CD14-positive monocyte (primary cell): ENCODE measurements around the gene GPSM1. TPM values are rescaled to one million over a fixed set of nuclear protein-coding genes. Genes with fewer than 3 reads are reported as not detected.

ENCODE experiments used
- DNase-seq, 3 donors: peaks; one replicate each; pipeline ENCODE4 v3.0.0-alpha.2; 2011 to 2022
- H2AFZ ChIP-seq: 2 replicates; pipeline ENCODE4 v1.6.0; 2012; ENCODE audit warnings: mild to moderate bottlenecking, low read depth, low read length, inconsistent platforms; ENCODE audit not compliant: insufficient read depth, poor library complexity, severe bottlenecking
- H3K27ac ChIP-seq, 2 donors: 1 replicate in 1 of 2; 2 replicates in 1 of 2; pipeline ENCODE4 v1.5.1; 2012 to 2013; ENCODE audit warnings: low read length in 2 of 2, control low read depth in 1 of 2, inconsistent platforms in 1 of 2, low read depth in 1 of 2, mild to moderate bottlenecking in 1 of 2
- H3K27me3 ChIP-seq, 2 donors: one replicate each; pipeline versions ENCODE4 v1.6.0 to v1.6.1; 2011 to 2013; ENCODE audit warnings: low read length in 2 of 2; ENCODE audit not compliant: control insufficient read depth in 2 of 2, insufficient read depth in 2 of 2
- H3K36me3 ChIP-seq, 2 donors: replicated peaks in 1 of 2; 1 replicate in 1 of 2; 2 replicates in 1 of 2; pipeline versions ENCODE4 v1.5.1 to v1.6.1; 2012 to 2013; ENCODE audit warnings: low read length in 2 of 2, control low read depth in 1 of 2, inconsistent platforms in 1 of 2, mild to moderate bottlenecking in 1 of 2; ENCODE audit not compliant: insufficient read depth in 2 of 2, control insufficient read depth in 1 of 2
- H3K4me1 ChIP-seq, 2 donors: 1 replicate in 1 of 2; 2 replicates in 1 of 2; pipeline versions ENCODE4 v1.5.1 to v1.6.1; 2012 to 2013; ENCODE audit warnings: low read length in 2 of 2, control low read depth in 1 of 2, inconsistent platforms in 1 of 2, mild to moderate bottlenecking in 1 of 2, moderate library complexity in 1 of 2; ENCODE audit not compliant: insufficient read depth in 2 of 2, control insufficient read depth in 1 of 2
- H3K4me2 ChIP-seq: replicated peaks from 2 replicates; pipeline ENCODE3; 2012; ENCODE audit warnings: low read length, moderate library complexity, mild to moderate bottlenecking; ENCODE audit not compliant: poor library complexity, severe bottlenecking; ENCODE audit errors: extremely low read depth
- H3K4me3 ChIP-seq, 3 experiments: fragments of 200-600 bp in 1 of 3; sonication (generic) in 1 of 3; replicated peaks in 1 of 3; 1 replicate in 2 of 3; 2 replicates in 1 of 3; pipeline ENCODE4 v1.5.1; 2011 to 2013; ENCODE audit warnings: low read length in 3 of 3, mild to moderate bottlenecking in 3 of 3, control low read depth in 2 of 3, low read depth in 2 of 3, inconsistent platforms in 1 of 3, moderate library complexity in 1 of 3
- H3K79me2 ChIP-seq: 2 replicates; pipeline ENCODE4 v1.6.0; 2012; ENCODE audit warnings: mild to moderate bottlenecking, control low read depth, inconsistent platforms, low read length, moderate library complexity; ENCODE audit not compliant: insufficient read depth
- H3K9ac ChIP-seq: 2 replicates; pipeline ENCODE4 v1.6.0; 2017; ENCODE audit warnings: low read length, mild to moderate bottlenecking; ENCODE audit not compliant: insufficient read depth, poor library complexity, severe bottlenecking
- H3K9me3 ChIP-seq, 2 donors: replicated peaks in 1 of 2; 1 replicate in 1 of 2; 2 replicates in 1 of 2; pipeline versions ENCODE4 v1.5.1 to v1.6.1; 2012 to 2013; ENCODE audit warnings: low read length in 2 of 2, control low read depth in 1 of 2; ENCODE audit not compliant: control insufficient read depth in 1 of 2, insufficient read depth in 1 of 2
- H4K20me1 ChIP-seq: 2 replicates; pipeline ENCODE4 v1.6.0; 2012; ENCODE audit warnings: mild to moderate bottlenecking, low read length, control low read depth, moderate library complexity; ENCODE audit not compliant: insufficient read depth
- H3K27ac Mint-ChIP-seq, 7 donors: one replicate each; pipeline ENCODE4 v1.8.0; 2020; ENCODE audit warnings: mild to moderate bottlenecking in 7 of 7, mixed read lengths in 7 of 7, moderate library complexity in 6 of 7, inconsistent platforms in 2 of 7
- H3K27me3 Mint-ChIP-seq, 3 donors: one replicate each; pipeline ENCODE4 v1.8.0; 2021 to 2022; ENCODE audit warnings: low read depth in 3 of 3, mild to moderate bottlenecking in 3 of 3, mixed read lengths in 3 of 3, moderate library complexity in 3 of 3, inconsistent platforms in 1 of 3
- H3K36me3 Mint-ChIP-seq, 2 donors: one replicate each; pipeline ENCODE4 v1.8.0; 2020; ENCODE audit warnings: mixed read lengths in 2 of 2, inconsistent platforms in 1 of 2, mild to moderate bottlenecking in 1 of 2
- H3K4me1 Mint-ChIP-seq: one replicate; pipeline ENCODE4 v1.8.0; 2020; ENCODE audit warnings: mild to moderate bottlenecking, mixed read lengths
- H3K4me3 Mint-ChIP-seq, 2 donors: one replicate each; pipeline ENCODE4 v1.8.0; 2020; ENCODE audit warnings: mild to moderate bottlenecking in 2 of 2, mixed read lengths in 2 of 2, moderate library complexity in 1 of 2
- H3K9me3 Mint-ChIP-seq, 7 donors: one replicate each; pipeline ENCODE4 v1.8.0; 2020 to 2022; ENCODE audit warnings: mixed read lengths in 7 of 7, mild to moderate bottlenecking in 6 of 7, moderate library complexity in 6 of 7, inconsistent platforms in 2 of 7
- CTCF ChIP-seq: fragments of 200-600 bp; IDR thresholded peaks from one replicate; pipeline ENCODE4 v1.8.0; 2022; ENCODE audit warnings: antibody characterized with exemption, mild to moderate bottlenecking
- WGBS: methylation state at CpG from one replicate; pipeline ENCODE4 v1.1.5; 2013; ENCODE audit warnings: missing lambda C conversion rate; ENCODE audit not compliant: insufficient coverage; 5-methylcytosine and 5-hydroxymethylcytosine counted together
- intact Hi-C, 2 donors: fragments of 100-400 bp; cut with micrococcal nuclease; formaldehyde crosslinking; loops; one replicate each; pipeline versions ENCODE4 v1.15.0 to v1.15.1; 2023
- polyA plus RNA-seq, 3 donors: library from polyadenylated mRNA; depleted of rRNA in 1 of 3; unstranded in 2 of 3; stranded (reverse) in 1 of 3; fragments of 300-500 nt in 2 of 3; fragments of >200 nt in 1 of 3; fragmentation: Illumina TruSeq in 2 of 3; gene quantifications; 1 replicate in 2 of 3; 2 replicates in 1 of 3; pipeline ENCODE4 v1.2.3, GENCODE V29; 2012 to 2021

The GPSM1 gene
- polyA plus RNA-seq, 3 donors, result 0.67 to 3.1 (median 0.73) TPM

- Histone ChIP-seq H3K79me2 (no peaks in the 10 kb centered on the region), H3K27ac (no peak overlapping the region), H3K4me2 (no peak overlapping the region), H3K4me1 (no peaks in the 10 kb centered on the region), H3K9ac (no peak overlapping the region), H3K27me3 (no peaks in the 10 kb centered on the region), H3K36me3 (no peaks in the 10 kb centered on the region), H3K9me3 (no peaks in the 10 kb centered on the region), H4K20me1 (no peaks in the 10 kb centered on the region), H3K4me3 (no peak overlapping the region), H2AFZ (no peak overlapping the region)
- TF ChIP-seq CTCF, result no peak
- H3K27me3 Mint-ChIP-seq, result peaks cover 2 to 23% (median 12%) of the 10 kb centered on the region in 3 donors
- 86% methylated on average over 8 of the region's 9 CpGs for WGBS
- no peak overlapping the region for H3K27ac Mint-ChIP-seq
- no peak for DNase-seq
- H3K36me3 Mint-ChIP-seq, result no peaks in the 10 kb centered on the region
- H3K4me3 Mint-ChIP-seq, result no peak overlapping the region
- H3K4me1 Mint-ChIP-seq, result no peaks in the 10 kb centered on the region
- intact Hi-C loops, result no loop called here
- H3K9me3 Mint-ChIP-seq, result no peaks in the 10 kb centered on the region
These were observed 49.1 kb upstream of the GPSM1 start for GRCh38 chr9:136278221-136278620.

- WGBS, result no CpG with 5 or more reads among the region's 1 CpG
- Mint-ChIP-seq H3K27ac (no peak overlapping the region), H3K4me3 (no peak overlapping the region), H3K27me3 (peaks cover 6 to 23% (median 15%) of the 10 kb centered on the region in 3 donors), H3K36me3 (no peaks in the 10 kb centered on the region), H3K9me3 (peaks cover 0 to 2% (median 0%) of the 10 kb centered on the region in 7 donors), H3K4me1 (no peaks in the 10 kb centered on the region)
- Histone ChIP-seq H2AFZ (no peak overlapping the region), H3K79me2 (no peaks in the 10 kb centered on the region), H3K9ac (no peak overlapping the region), H3K4me2 (no peak overlapping the region), H3K4me3 (no peak overlapping the region), H4K20me1 (no peaks in the 10 kb centered on the region), H3K4me1 (no peaks in the 10 kb centered on the region), H3K9me3 (no peaks in the 10 kb centered on the region), H3K27me3 (no peaks in the 10 kb centered on the region), H3K36me3 (no peaks in the 10 kb centered on the region), H3K27ac (no peak overlapping the region)
- TF ChIP-seq CTCF, result no peak
- no peak for DNase-seq
- intact Hi-C loops, result no loop called here
These were observed 48.4 kb upstream of the GPSM1 start for GRCh38 chr9:136278894-136279293.
